PC-9 (cell line): ENCODE data around the gene NDUFAF2. TPM values are rescaled to one million over a fixed set of nuclear protein-coding genes. Genes with fewer than 3 reads are reported as not detected.

Experiments used
- BruUV-seq: library from RNA; stranded (reverse); fragments of 400-500 nt; replicated peaks from 2 replicates; lab custom pipeline; 2021; lab: Mats Ljungman, UMichigan
- CTCF ChIA-PET: fragments of 300-600 bp; sonication (Branson Sonifier 250); formaldehyde crosslinking; loops from one replicate; lab custom pipeline; 2022; ENCODE audit warnings: antibody characterized with exemption; lab: Charles Lee
- POLR2A ChIA-PET: fragments of 300-600 bp; sonication (Branson Sonifier 250); formaldehyde crosslinking; loops from one replicate; lab custom pipeline; 2022; ENCODE audit warnings: antibody characterized with exemption; ENCODE audit not compliant: unreplicated experiment; lab: Charles Lee
- DNase-seq, 2 experiments: peaks; one replicate each; pipeline versions ENCODE4 v3.0.0 to v3.0.0-alpha.2; 2015 to 2022; ENCODE audit warnings: mixed read lengths in 1 of 2
- H2AFZ ChIP-seq: fragments of 200-600 bp; sonication (generic); 2 replicates; pipeline ENCODE4 v1.8.1; 2017; ENCODE audit warnings: antibody characterized with exemption
- H3F3A ChIP-seq: fragments of 200-600 bp; sonication (generic); 2 replicates; pipeline ENCODE4 v1.8.1; 2017; ENCODE audit warnings: antibody characterized with exemption, mild to moderate bottlenecking, low read depth; ENCODE audit not compliant: insufficient read depth
- H3K27ac ChIP-seq: fragments of 200-600 bp; sonication (generic); 2 replicates; pipeline ENCODE4 v1.6.1; 2016; ENCODE audit warnings: mixed run types
- H3K27me3 ChIP-seq: fragments of 200-600 bp; sonication (generic); 2 replicates; pipeline ENCODE4 v1.6.1; 2016; ENCODE audit warnings: low read depth, mixed run types; ENCODE audit not compliant: insufficient read depth
- H3K36me3 ChIP-seq: fragments of 200-600 bp; sonication (generic); 2 replicates; pipeline ENCODE4 v1.6.1; 2016; ENCODE audit warnings: low read depth, mixed run types
- H3K4me1 ChIP-seq: fragments of 200-600 bp; sonication (generic); replicated peaks from 2 replicates; pipeline ENCODE4 v1.6.1; 2016; ENCODE audit warnings: mixed run types; ENCODE audit not compliant: insufficient read depth
- H3K4me2 ChIP-seq: fragments of 200-600 bp; sonication (generic); 2 replicates; pipeline ENCODE4 v1.6.1; 2017; ENCODE audit warnings: mixed run types
- H3K4me3 ChIP-seq: fragments of 200-600 bp; sonication (generic); 2 replicates; pipeline ENCODE4 v1.6.1; 2016; ENCODE audit warnings: mixed run types
- H3K79me2 ChIP-seq: fragments of 200-600 bp; sonication (generic); 2 replicates; pipeline ENCODE4 v1.6.1; 2017; ENCODE audit warnings: low read depth, mixed run types
- H3K9me2 ChIP-seq: fragments of 200-600 bp; sonication (generic); 2 replicates; pipeline ENCODE4 v1.8.1; 2017; ENCODE audit warnings: mild to moderate bottlenecking; ENCODE audit not compliant: insufficient read depth
- H3K9me3 ChIP-seq: fragments of 200-600 bp; sonication (generic); 2 replicates; pipeline ENCODE4 v1.8.1; 2016; ENCODE audit warnings: low read depth; ENCODE audit not compliant: insufficient read depth
- H4K20me1 ChIP-seq: fragments of 200-600 bp; sonication (generic); 2 replicates; pipeline ENCODE4 v1.8.1; 2017; ENCODE audit not compliant: insufficient read depth
- CTCF ChIP-seq: fragments of 200-600 bp; sonication (generic); conservative IDR thresholded peaks from 2 replicates; pipeline ENCODE4 v1.6.1; 2017; ENCODE audit warnings: mixed run types, antibody characterized with exemption, mild to moderate bottlenecking, moderate library complexity
- EZH2 ChIP-seq: fragments of 200-600 bp; sonication (generic); IDR thresholded peaks from 2 replicates; pipeline ENCODE4 v1.8.0; 2017; ENCODE audit warnings: antibody characterized with exemption, low read depth
- intact Hi-C: fragments of 100-400 bp; cut with micrococcal nuclease; formaldehyde crosslinking; loops from one replicate; pipeline ENCODE4 v1.10.0; 2022; ENCODE audit not compliant: unreplicated experiment
- total RNA-seq: library from RNA; stranded (reverse); gene quantifications from 2 replicates; pipeline ENCODE4 v1.2.3, GENCODE V29; 2021

The NDUFAF2 gene
- total RNA-seq, 1 experiment from 2014 or later, result 42.7 TPM

GRCh38 chr5:61023131-61023530 lies 78.1 kb downstream of the NDUFAF2 start:
- Histone ChIP-seq H3K4me1 (0 out of 2 replicates have a peak, but pooled peaks cover 7% of the 10 kb centered on the region), H3K27ac (peak overlapping the region; percentile 9; the same call in 1 of the 2 replicates), H3K9me3 (no peaks in the 10 kb centered on the region), H3K36me3 (no peaks in the 10 kb centered on the region), H2AFZ (no peak overlapping the region), H3K4me2 (no peak overlapping the region), H3K9me2 (no peaks in the 10 kb centered on the region; the same call in 1 of the 2 replicates), H3K27me3 (no peaks in the 10 kb centered on the region), H3K79me2 (peaks cover 4% of the 10 kb centered on the region; the same call in 1 of the 2 replicates), H3K4me3 (no peak overlapping the region), H4K20me1 (peaks cover 6% of the 10 kb centered on the region), H3F3A (no peaks in the 10 kb centered on the region)
- POLR2A ChIA-PET, result no interaction called here
- intact Hi-C loops, result no loop called here
- CTCF ChIA-PET, result no interaction called here
- no peak for TF ChIP-seq CTCF
- no peak for TF ChIP-seq EZH2
- no TSS peak for BruUV-seq
- no peak for DNase-seq

GRCh38 chr5:61026004-61026403 lies 81.0 kb downstream of the NDUFAF2 start:
- Histone ChIP-seq H2AFZ (no peak overlapping the region), H3K9me2 (no peaks in the 10 kb centered on the region), H3K27ac (no peak overlapping the region), H3K36me3 (no peaks in the 10 kb centered on the region), H3K4me2 (no peak overlapping the region), H3K4me1 (0 out of 2 replicates have a peak, but pooled peaks cover 7% of the 10 kb centered on the region), H4K20me1 (peaks cover 6% of the 10 kb centered on the region), H3K79me2 (peaks cover 4% of the 10 kb centered on the region; the same call in 1 of the 2 replicates), H3K9me3 (no peaks in the 10 kb centered on the region), H3K4me3 (no peak overlapping the region), H3F3A (no peaks in the 10 kb centered on the region), H3K27me3 (no peaks in the 10 kb centered on the region)
- no peak for DNase-seq
- ChIA-PET CTCF (no interaction called here), POLR2A (no interaction called here)
- intact Hi-C loops, result no loop called here
- TF ChIP-seq CTCF, result no peak
- no peak for TF ChIP-seq EZH2
- BruUV-seq, result no TSS peak

GRCh38 chr5:61028382-61028781 lies 83.4 kb downstream of the NDUFAF2 start:
- intact Hi-C loops, result no loop called here
- 0 out of 2 replicates have a peak, but pooled peaks cover under 1% of the 10 kb centered on the region for H3K4me1 ChIP-seq
- H3K4me2 ChIP-seq, result no peak overlapping the region
- no peak for TF ChIP-seq CTCF
- no peak for TF ChIP-seq EZH2
- H3K79me2 ChIP-seq, result no peaks in the 10 kb centered on the region
- H3K36me3 ChIP-seq, result no peaks in the 10 kb centered on the region
- DNase-seq, result no peak
- H3K9me3 ChIP-seq, result no peaks in the 10 kb centered on the region
- H3K9me2 ChIP-seq, result no peaks in the 10 kb centered on the region
- H2AFZ ChIP-seq, result no peak overlapping the region
- no peak overlapping the region for H3K27ac ChIP-seq
- H3K4me3 ChIP-seq, result no peak overlapping the region
- no TSS peak for BruUV-seq
- ChIA-PET CTCF (no interaction called here), POLR2A (no interaction called here)
- no peaks in the 10 kb centered on the region for H3K27me3 ChIP-seq
- peaks cover 6% of the 10 kb centered on the region for H4K20me1 ChIP-seq
- no peaks in the 10 kb centered on the region for H3F3A ChIP-seq
